ENCODE results near the gene C1QL4. TPM values are rescaled to one million over a fixed set of nuclear protein-coding genes. Genes with fewer than 3 reads are reported as not detected.
"Not testable (repeated sequence)": the region's sequence is repeated elsewhere in the genome, so short reads cannot be mapped to it uniquely, and the experiment has no call there.

C1QL4 gene
- 1 to 10 TPM; 1.1 to 1.9 (median 1.4) TPM for polyA plus RNA-seq (ENCODE audit: insufficient read length in 4 of 4)

GRCh38 chr12:49336645-49337584 is at the start of gene C1QL4:
TSS of gene C1QL4 (minus strand) at chr12:49337188. CDS start at chr12:49336477, 711 bp downstream.
- peak in 1 of 4 donors; percentile 71 for DNase-seq (ENCODE audit: low read depth in 4 of 4, low spot score in 3 of 4)

GRCh38 chr12:49380184-49380583 is 43.2 kb upstream of the C1QL4 start:
- DNase-seq (ENCODE audit: low read depth in 4 of 4, low spot score in 3 of 4): not testable (repeated sequence)

GRCh38 chr12:49377386-49377785 is 40.4 kb upstream of the C1QL4 start:
- DNase-seq (ENCODE audit: low read depth in 4 of 4, low spot score in 3 of 4): no peak

- DNase-seq (ENCODE audit: low read depth in 4 of 4, low spot score in 3 of 4): no peak
Measured at GRCh38 chr12:49375406-49375805, 38.4 kb upstream of the C1QL4 start.

GRCh38 chr12:49370539-49370938 is 33.6 kb upstream of the C1QL4 start:
- no peak for DNase-seq (ENCODE audit: low read depth in 4 of 4, low spot score in 3 of 4)

- DNase-seq (ENCODE audit: low read depth in 4 of 4, low spot score in 3 of 4): no peak
Measured at GRCh38 chr12:49369411-49370145, 32.6 kb upstream of the C1QL4 start.

GRCh38 chr12:49368240-49368600 is 31.2 kb upstream of the C1QL4 start:
- no peak for DNase-seq (ENCODE audit: low read depth in 4 of 4, low spot score in 3 of 4)

GRCh38 chr12:49367381-49368239 is 30.6 kb upstream of the C1QL4 start, which contains the start of gene SPATS2:
TSS of gene SPATS2 (plus strand) at chr12:49367462. CDS start at chr12:49461013, 93,551 bp downstream.
- DNase-seq (ENCODE audit: low read depth in 4 of 4, low spot score in 3 of 4): peak in 1 of 4 donors; percentile 50

GRCh38 chr12:49366652-49367380 is 29.8 kb upstream of the C1QL4 start:
- peak; percentile 88 to 91 (median 90) for DNase-seq (ENCODE audit: low read depth in 4 of 4, low spot score in 3 of 4)

- no peak for DNase-seq (ENCODE audit: low read depth in 4 of 4, low spot score in 3 of 4)
Measured at GRCh38 chr12:49366096-49366651, 29.2 kb upstream of the C1QL4 start.

- DNase-seq (ENCODE audit: low read depth in 4 of 4, low spot score in 3 of 4): no peak
Measured at GRCh38 chr12:49365542-49365941, 28.6 kb upstream of the C1QL4 start.

GRCh38 chr12:49364989-49365388 is 28.0 kb upstream of the C1QL4 start:
- DNase-seq (ENCODE audit: low read depth in 4 of 4, low spot score in 3 of 4): no peak

- no peak for DNase-seq (ENCODE audit: low read depth in 4 of 4, low spot score in 3 of 4)
Measured at GRCh38 chr12:49362077-49362476, 25.1 kb upstream of the C1QL4 start.

- DNase-seq (ENCODE audit: low read depth in 4 of 4, low spot score in 3 of 4): no peak
Measured at GRCh38 chr12:49359671-49360070, 22.7 kb upstream of the C1QL4 start.

- peak in 1 of 4 donors; percentile 67 for DNase-seq (ENCODE audit: low read depth in 4 of 4, low spot score in 3 of 4)
Measured at GRCh38 chr12:49358483-49359141, 21.6 kb upstream of the C1QL4 start.

GRCh38 chr12:49357103-49357678 is 20.2 kb upstream of the C1QL4 start:
- DNase-seq (ENCODE audit: low read depth in 4 of 4, low spot score in 3 of 4): no peak

- no peak for DNase-seq (ENCODE audit: low read depth in 4 of 4, low spot score in 3 of 4)
Measured at GRCh38 chr12:49355913-49356312, 18.9 kb upstream of the C1QL4 start.

GRCh38 chr12:49352351-49352750 is 15.4 kb upstream of the C1QL4 start:
- DNase-seq (ENCODE audit: low read depth in 4 of 4, low spot score in 3 of 4): no peak

- DNase-seq (ENCODE audit: low read depth in 4 of 4, low spot score in 3 of 4): no peak
Measured at GRCh38 chr12:49349266-49349665, 12.3 kb upstream of the C1QL4 start.

All from right renal pelvis (tissue), 4 donors.